Hepatocyte (in vitro differentiated cells): ENCODE results near the gene OTOA. TPM values are rescaled to one million over a fixed set of nuclear protein-coding genes. Genes with fewer than 3 reads are reported as not detected.

Source experiments
- DNase-seq: peaks from one replicate; pipeline ENCODE4 v3.0.0-alpha.2; 2016; ENCODE audit warnings: low spot score
- H2AFZ ChIP-seq: fragments of 200-600 bp; sonication (generic); 2 replicates; pipeline ENCODE4 v1.6.0; 2016; ENCODE audit warnings: antibody characterized with exemption, mild to moderate bottlenecking
- H3K27ac ChIP-seq: fragments of 200-600 bp; sonication (generic); 2 replicates; pipeline ENCODE4 v1.5.1; 2016; ENCODE audit warnings: mild to moderate bottlenecking
- H3K27me3 ChIP-seq: fragments of 200-600 bp; sonication (generic); 2 replicates; pipeline ENCODE4 v1.6.1; 2016
- H3K36me3 ChIP-seq: fragments of 200-600 bp; sonication (generic); replicated peaks from 2 replicates; pipeline ENCODE4 v1.5.1; 2016; ENCODE audit warnings: low read depth; ENCODE audit not compliant: insufficient read depth
- H3K4me1 ChIP-seq: fragments of 200-600 bp; sonication (generic); 2 replicates; pipeline ENCODE4 v1.5.1; 2016; ENCODE audit warnings: mild to moderate bottlenecking, moderate library complexity; ENCODE audit not compliant: insufficient read depth
- H3K4me2 ChIP-seq: fragments of 200-600 bp; sonication (generic); 2 replicates; pipeline ENCODE4 v1.6.0; 2016
- H3K4me3 ChIP-seq: fragments of 200-600 bp; sonication (generic); 2 replicates; pipeline ENCODE4 v1.5.1; 2016; ENCODE audit warnings: mild to moderate bottlenecking
- H3K79me2 ChIP-seq: fragments of 200-600 bp; sonication (generic); 2 replicates; pipeline ENCODE4 v1.6.0; 2017; ENCODE audit warnings: mild to moderate bottlenecking
- H3K9me2 ChIP-seq: fragments of 200-600 bp; sonication (generic); replicated peaks from 2 replicates; pipeline ENCODE4 v1.6.0; 2017; ENCODE audit warnings: mild to moderate bottlenecking; ENCODE audit not compliant: insufficient read depth
- H3K9me3 ChIP-seq: fragments of 200-600 bp; sonication (generic); 2 replicates; pipeline ENCODE4 v1.5.1; 2016; ENCODE audit warnings: low read depth, mild to moderate bottlenecking
- H4K20me1 ChIP-seq: fragments of 200-600 bp; sonication (generic); 2 replicates; pipeline ENCODE4 v1.6.0; 2016; ENCODE audit warnings: mild to moderate bottlenecking; ENCODE audit not compliant: insufficient read depth, poor library complexity, severe bottlenecking
- CTCF ChIP-seq: fragments of 200-600 bp; sonication (generic); IDR thresholded peaks from 2 replicates; pipeline ENCODE4 v1.5.1; 2016; ENCODE audit warnings: antibody characterized with exemption, mild to moderate bottlenecking; ENCODE audit not compliant: poor library complexity
- EZH2 ChIP-seq: fragments of 200-600 bp; sonication (generic); IDR thresholded peaks from 2 replicates; pipeline ENCODE4 v1.6.1; 2016; ENCODE audit warnings: antibody characterized with exemption, mild to moderate bottlenecking, borderline replicate concordance
- EZH2phosphoT487 ChIP-seq: fragments of 200-600 bp; sonication (generic); IDR thresholded peaks from one replicate; pipeline ENCODE4 v1.6.1; 2018; ENCODE audit warnings: antibody characterized with exemption, mild to moderate bottlenecking, low read depth, moderate library complexity; ENCODE audit not compliant: unreplicated experiment, severe bottlenecking
- WGBS: methylation state at CpG from one replicate; pipeline ENCODE4 v1.1.6; 2016; ENCODE audit warnings: low lambda C conversion rate; ENCODE audit errors: missing lambda C conversion rate; 5-methylcytosine and 5-hydroxymethylcytosine counted together
- polyA plus RNA-seq: library from polyadenylated mRNA; unstranded; fragments of >200 nt; fragmentation: Nextera tagmentation; extraction: Ambion mirVana; gene quantifications from 2 replicates; pipeline ENCODE4 v1.2.1, GENCODE V29; 2016
- total RNA-seq: library from RNA; depleted of rRNA; stranded (reverse); fragments of >200 nt; gene quantifications from 2 replicates; pipeline ENCODE4 v1.2.3, GENCODE V29; 2014

OTOA gene
- total and polyA plus RNA-seq, 2 experiments from 2014 or later = 0.07 TPM; not detected in 1

- Histone ChIP-seq H2AFZ (no peak overlapping the region), H3K9me3 (no peaks in the 10 kb centered on the region), H4K20me1 (no peaks in the 10 kb centered on the region), H3K4me1 (no peaks in the 10 kb centered on the region), H3K79me2 (peaks cover 36% of the 10 kb centered on the region), H3K9me2 (no peaks in the 10 kb centered on the region), H3K4me2 (no peak overlapping the region), H3K27me3 (no peaks in the 10 kb centered on the region), H3K36me3 (no peaks in the 10 kb centered on the region), H3K27ac (no peak overlapping the region), H3K4me3 (no peak overlapping the region)
- no peak for DNase-seq
- TF ChIP-seq EZH2 (no peak), EZH2phosphoT487 (no peak), CTCF (no peak)
- WGBS = 92% methylated on average over 4 of the region's 4 CpGs
Measured at GRCh38 chr16:21644674-21645073, 19.1 kb upstream of the OTOA start.

- H3K36me3 ChIP-seq = no peaks in the 10 kb centered on the region
- no peak overlapping the region for H3K27ac ChIP-seq
- H2AFZ ChIP-seq = no peak overlapping the region
- H3K4me3 ChIP-seq = no peak overlapping the region
- H3K9me2 ChIP-seq = no peaks in the 10 kb centered on the region
- peak overlapping the region; percentile 53 for H3K4me2 ChIP-seq
- DNase-seq = no peak
- no peaks in the 10 kb centered on the region for H3K4me1 ChIP-seq
- TF ChIP-seq EZH2phosphoT487 = no peak
- H3K27me3 ChIP-seq = no peaks in the 10 kb centered on the region
- no peaks in the 10 kb centered on the region for H3K9me3 ChIP-seq
- peaks cover 35% of the 10 kb centered on the region for H3K79me2 ChIP-seq
- no peaks in the 10 kb centered on the region for H4K20me1 ChIP-seq
- WGBS = 97% methylated on average over 9 of the region's 9 CpGs
Measured at GRCh38 chr16:21645261-21645721, 18.5 kb upstream of the OTOA start.

GRCh38 chr16:21646091-21646490 is 17.7 kb upstream of the OTOA start:
- Histone ChIP-seq H2AFZ (no peak overlapping the region), H3K9me3 (no peaks in the 10 kb centered on the region), H3K9me2 (no peaks in the 10 kb centered on the region), H3K4me2 (peak overlapping the region; percentile 53), H3K4me1 (no peaks in the 10 kb centered on the region), H3K36me3 (no peaks in the 10 kb centered on the region), H3K27ac (no peak overlapping the region), H3K27me3 (no peaks in the 10 kb centered on the region), H3K4me3 (no peak overlapping the region), H3K79me2 (peaks cover 37% of the 10 kb centered on the region), H4K20me1 (no peaks in the 10 kb centered on the region)
- no peak for TF ChIP-seq EZH2phosphoT487
- no peak for TF ChIP-seq EZH2
- TF ChIP-seq CTCF = no peak
- no peak for DNase-seq
- 56% methylated on average over 5 of the region's 5 CpGs for WGBS

- Histone ChIP-seq H3K9me3 (no peaks in the 10 kb centered on the region), H3K4me3 (no peak overlapping the region), H3K4me2 (no peak overlapping the region), H4K20me1 (no peaks in the 10 kb centered on the region), H3K79me2 (peaks cover 41% of the 10 kb centered on the region), H2AFZ (no peak overlapping the region), H3K36me3 (no peaks in the 10 kb centered on the region), H3K27ac (no peak overlapping the region), H3K4me1 (no peaks in the 10 kb centered on the region), H3K27me3 (no peaks in the 10 kb centered on the region), H3K9me2 (no peaks in the 10 kb centered on the region)
- 94% methylated on average over 18 of the region's 18 CpGs for WGBS
- TF ChIP-seq EZH2 = no peak
- TF ChIP-seq CTCF = no peak
- TF ChIP-seq EZH2phosphoT487 = no peak
- DNase-seq = no peak
Measured at GRCh38 chr16:21646721-21647561, 16.8 kb upstream of the OTOA start.
